GM18498 (cell line): ENCODE results near the gene RPUSD4.

Experiments
- ATAC-seq: cut with Tn5 transposase; IDR thresholded peaks from one replicate; pipeline ENCODE4 v1.9.1; 2021; ENCODE audit warnings: mild to moderate bottlenecking, moderate library complexity; ENCODE audit not compliant: unreplicated experiment

Gene RPUSD4

DNA sequence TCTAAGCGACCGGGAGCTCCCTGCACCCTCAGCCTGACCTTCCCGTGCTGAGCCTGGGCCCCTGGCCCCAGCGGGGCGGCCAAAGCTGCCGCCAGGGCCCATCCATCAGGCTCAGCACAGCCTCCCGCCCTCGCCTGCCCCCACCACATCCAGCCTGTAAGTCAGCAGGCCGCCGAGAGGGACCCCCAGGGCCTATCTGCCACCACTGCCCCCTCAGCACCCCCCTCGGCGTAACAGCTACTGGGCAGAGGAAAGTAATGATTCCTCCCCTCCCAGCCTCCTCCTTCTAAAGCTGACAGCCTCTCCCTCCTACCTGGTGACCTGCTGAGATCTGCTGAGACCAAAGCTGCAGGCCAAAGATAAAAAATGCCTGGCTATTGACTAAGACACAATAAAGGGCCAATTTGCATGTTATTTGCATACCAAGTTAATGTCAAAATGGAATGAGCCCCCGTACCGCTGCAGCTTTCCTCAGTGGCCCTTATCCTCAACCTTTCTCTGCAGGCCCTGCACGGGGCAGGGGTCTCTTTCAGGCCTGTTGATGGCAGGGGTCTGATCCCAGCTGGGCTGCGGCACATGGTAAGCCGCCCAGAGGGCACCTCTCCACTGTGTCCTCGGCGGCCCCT is 51.6 kb downstream of the RPUSD4 start:
- no peak for ATAC-seq

DNA sequence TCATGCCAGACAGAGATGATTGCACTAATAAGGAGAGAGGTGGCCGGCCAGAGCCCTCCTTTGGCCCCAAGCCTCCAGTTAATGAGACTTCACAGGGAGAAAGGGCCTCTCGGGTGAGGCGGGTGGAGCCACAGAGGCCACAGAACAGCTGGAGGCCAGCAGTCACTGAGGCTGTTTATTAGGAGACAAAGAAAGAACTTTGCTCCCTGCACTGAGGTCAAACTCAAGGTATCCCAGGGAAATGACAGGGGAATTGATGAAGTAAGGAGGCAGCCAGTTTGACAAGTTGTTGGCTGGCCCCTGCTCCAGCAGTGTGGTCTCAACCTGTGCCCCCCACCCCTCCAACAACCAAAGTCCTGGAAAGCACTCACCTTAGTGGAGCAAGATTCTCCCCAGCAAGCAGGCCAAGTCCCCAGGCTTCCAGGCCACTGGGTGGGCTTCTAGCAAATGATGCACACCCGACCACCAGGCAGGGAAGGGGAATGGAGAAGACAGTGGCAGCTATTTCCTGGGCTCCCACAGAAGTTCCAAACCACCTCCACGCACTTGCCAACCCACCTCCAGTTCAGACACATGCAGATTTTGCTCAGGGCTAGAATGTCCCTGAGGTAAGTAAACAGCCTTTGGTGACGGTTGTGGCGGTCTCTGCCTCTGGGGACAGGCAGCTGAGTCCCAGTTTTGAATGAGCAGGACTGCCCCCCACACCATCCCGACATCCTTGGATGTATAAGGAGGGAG is 53.2 kb downstream of the RPUSD4 start:
- ATAC-seq = no peak

DNA sequence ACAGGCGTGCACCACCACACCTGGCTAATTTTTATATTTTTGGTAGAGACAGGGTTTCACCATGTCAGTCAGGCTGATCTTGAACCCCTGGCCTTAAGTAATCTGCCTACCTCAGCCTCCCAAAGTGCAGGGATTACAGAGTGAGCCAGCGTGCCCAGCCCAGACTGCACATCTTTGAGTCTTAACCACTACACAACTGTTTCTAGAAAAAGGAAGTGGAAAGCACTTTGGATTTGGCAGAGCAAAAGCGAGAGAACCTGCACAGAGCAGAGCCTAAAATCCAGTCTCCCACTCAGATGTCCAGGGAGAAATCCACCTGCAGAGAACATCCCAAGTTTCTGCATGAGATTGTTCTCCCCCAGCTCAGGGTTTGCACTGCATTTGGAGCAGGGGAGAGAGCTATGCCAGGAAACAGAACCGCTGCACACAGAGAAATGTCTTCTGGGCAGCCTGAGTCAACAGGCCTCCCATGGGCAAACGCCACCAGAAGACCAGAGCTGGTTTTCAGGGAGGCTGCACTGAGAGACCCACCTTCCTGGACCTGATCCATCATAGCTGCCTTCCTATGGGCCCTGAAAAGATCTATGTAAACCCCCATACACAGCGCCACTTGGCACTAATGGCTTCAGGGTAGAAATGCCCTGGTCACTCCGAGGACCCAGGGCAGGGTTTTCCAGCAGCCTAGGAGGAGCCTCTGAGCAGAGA is 54.0 kb downstream of the RPUSD4 start:
- no peak for ATAC-seq

DNA sequence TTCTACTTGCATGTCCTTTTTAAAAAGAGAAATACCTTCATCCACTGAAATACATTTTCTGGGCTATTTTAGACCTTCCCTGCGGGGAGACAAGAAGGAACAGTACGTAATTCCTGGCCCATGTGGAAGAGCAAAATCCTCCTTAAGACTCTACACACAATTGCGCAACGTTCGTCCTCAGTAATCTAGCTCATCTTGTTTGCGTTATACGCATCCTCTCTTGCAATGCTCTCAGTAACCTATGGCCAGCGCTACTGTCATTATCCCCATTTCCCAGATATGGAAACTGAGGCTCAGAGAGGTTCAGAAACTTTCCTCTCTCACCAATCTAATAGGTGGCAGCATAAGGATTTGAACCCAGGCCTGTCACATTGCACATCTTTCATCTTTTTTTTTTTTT is 54.6 kb downstream of the RPUSD4 start:
- no peak for ATAC-seq

DNA sequence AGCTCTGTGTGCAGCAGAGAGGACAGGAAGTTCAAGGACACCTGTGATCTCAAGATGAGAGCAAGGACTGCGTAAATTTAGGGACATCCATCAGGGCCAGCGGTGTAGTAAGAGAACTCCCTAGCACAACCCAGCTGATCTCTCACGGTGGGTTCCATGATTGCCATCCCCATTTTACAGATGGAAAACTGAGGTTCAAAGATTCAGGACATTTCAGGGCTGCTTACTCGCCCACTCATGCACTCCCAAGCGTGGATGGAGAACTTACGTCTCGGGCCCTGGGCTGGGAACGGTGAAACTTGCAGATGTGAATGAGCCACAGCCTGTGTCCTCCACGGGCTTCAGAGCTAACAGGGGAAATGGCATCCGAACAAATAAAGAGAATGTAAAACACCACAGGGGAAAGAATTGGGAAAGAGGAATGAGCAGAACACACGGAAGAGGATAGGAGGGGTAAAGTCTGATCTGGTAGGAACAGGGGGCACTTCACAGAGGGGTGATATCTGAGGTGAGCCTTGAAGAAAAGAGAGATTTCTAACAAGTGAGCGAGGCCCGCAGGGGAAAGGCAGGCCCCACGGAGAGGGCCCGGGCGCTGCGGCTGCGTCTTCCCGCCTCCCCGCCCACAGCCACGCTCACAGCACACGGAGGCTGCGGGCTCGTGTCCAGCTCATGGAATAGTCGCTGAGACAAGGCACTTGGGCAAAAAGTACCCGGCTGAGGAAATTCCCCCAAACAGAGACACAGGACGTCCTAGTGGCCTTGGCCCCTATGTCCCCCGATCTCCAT is 55.9 kb downstream of the RPUSD4 start:
- ATAC-seq = no peak

DNA sequence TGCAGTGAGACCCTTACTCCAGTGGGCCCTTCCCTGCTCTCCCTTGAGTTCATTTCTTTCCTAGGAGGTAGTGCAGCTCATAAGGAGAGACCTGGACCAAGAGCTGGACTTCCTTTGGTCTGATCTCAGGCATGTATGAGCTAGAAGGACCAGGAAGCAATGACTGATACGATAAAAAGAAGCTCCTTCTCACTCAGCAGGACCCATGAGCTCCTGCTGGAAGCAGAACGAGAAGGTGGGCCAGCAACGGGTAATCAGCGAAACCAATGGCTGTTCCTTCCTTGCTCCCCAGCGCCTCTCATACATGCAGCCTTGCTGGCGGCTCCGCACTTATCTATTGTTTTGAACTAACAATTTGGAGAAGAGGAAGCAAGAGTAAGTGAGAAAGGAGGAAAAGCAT is 56.8 kb downstream of the RPUSD4 start:
- no peak for ATAC-seq

DNA sequence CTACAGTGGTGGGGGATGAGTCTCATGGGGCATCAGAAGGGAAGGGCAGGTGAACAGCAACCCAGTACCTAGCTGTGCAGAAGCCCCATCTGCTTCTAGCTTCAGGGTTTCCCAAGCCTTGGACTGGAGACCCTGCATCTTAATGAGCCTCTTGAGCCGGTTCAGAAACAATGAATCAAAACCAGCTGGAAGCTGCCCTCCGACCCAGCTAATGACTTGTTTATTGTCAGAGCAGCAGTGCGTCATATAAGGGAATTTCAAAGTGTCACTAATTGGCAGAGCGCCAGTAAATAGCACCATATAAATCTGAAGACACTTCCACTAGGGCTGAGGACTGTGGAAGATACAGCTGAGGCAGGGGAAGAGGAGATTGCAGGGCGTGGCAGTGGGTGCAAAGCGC is 57.5 kb downstream of the RPUSD4 start:
- no peak for ATAC-seq

DNA sequence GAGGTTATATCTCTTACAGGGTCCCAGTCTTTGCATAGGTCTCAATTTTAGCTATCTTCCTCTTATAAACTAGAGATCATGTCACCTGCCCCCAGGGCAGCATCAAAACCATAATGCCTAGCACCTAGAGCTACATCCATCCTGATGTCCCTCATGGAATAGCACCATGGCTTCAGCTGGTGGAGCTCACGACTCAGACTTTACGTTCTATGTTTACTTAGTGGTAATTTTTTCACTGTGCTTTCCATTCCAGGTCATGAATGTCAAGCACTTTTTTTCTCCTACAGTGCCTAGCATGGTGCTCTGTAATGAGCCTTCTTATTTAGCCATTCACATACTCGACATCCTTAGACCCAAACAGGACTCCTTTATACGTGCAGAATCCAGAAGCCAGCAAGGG is 58.4 kb downstream of the RPUSD4 start:
- no peak for ATAC-seq

DNA sequence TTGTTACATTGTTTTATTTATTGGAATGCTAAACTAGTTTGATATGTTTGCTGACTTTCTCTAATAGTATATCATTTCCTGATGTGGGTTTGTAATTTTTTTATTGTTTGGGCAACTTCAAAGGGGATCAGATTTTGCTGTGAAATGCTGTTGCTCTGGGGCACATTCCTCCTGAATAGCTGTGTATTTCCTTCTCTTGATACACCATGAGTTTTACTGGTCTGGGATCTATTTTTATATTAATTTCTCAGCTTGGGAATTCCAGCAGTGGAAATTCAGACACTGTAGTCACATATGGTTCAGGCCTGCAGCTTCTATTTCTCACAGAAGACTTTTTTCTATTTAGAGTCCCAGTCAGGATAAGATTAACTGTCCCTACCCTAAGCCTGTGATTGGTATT is 58.9 kb downstream of the RPUSD4 start:
- ATAC-seq = no peak

DNA sequence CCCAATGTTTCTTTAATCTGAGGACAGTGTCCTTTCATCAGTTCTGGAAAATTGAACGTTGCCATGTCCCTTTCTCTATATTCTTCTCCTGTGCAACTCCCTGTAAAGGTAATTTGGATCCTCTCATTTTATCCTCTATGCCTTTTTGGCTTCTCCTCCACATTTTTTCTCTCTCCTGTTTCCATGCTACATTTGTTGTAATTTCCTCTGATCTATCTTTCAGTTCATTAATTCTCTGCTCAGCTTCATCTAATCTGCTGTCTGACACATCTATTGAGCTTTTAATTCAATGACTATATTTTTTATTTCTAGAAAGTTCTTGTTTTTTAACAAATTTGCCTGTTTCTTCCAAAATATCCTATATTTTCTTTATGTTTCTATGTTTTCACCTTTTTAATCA is 59.3 kb downstream of the RPUSD4 start:
- no peak for ATAC-seq
